Putamen (tissue), 1 donor: ENCODE data around the gene DHH.
A peak's percentile ranks its signal among the peaks of the same experiment; 100 is the strongest.
"Not testable (repeated sequence)": the region's sequence is repeated elsewhere in the genome, so short reads cannot be mapped to it uniquely, and the experiment has no call there.

Experiments used
- DNase-seq: peaks from one replicate; pipeline ENCODE4 v3.0.0-alpha.2; 2016; ENCODE audit warnings: low spot score

The DHH gene

DNA sequence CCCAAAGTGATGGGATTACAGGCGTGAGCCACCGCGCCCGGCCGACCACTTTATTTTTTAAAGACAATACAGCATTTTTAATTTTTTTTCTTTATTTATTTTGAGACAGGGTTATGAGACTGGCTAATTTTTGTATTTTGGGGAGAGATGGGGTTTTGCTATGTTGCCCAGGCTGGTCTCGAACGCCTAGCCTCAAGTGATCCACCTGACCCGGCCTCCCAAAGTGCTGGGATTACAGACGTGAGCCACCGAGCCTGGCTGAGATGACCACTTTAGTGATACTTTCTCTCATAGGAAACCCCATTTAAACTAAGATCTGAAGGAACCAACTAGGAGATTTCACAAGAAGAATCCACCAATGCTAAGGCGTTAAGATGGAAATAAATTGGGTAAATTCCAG, 23.6 kb downstream of the DHH start:
- DNase-seq = no peak

DNA sequence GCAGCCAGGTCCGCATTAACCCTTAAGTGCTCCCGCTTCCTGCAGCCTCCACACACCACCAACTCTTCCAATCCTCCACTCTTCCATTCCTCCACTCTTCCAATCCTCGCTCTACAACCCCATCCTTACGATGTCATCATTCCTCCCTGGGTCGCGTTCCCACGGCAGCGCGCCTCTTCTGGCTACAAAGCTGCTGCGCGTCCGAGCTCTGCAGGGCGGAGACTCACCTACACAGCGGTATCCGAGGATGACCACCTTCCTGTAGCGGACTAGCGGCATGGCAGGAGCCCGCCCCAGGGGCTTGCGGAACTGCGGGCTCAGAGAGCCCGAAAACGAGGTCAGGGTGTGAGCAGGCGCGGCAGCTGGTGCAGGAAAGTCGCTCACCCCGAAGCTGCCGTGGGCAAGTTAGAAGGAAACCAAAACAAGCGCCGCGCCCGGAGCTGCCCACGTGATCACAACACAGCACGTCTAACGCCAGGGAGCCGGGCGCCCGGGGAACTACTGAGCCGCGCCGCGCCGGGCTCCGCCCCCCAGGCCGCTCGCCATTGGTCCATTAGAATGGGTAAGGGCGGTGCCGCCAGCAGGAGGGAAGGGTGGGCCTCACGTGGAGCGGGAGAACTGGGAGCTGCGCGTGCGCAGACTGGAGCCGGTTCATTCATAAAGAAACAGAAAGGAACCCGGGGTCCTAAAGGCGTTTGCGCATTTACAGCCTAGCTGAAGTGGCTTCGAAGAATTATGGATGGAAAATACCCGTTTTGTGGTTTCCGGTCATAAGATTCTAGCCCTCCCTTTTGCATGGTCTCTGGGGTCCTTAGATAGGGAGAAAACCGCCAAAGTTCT, 24.9 kb downstream of the DHH start, which contains the start of gene RHEBL1:
Gene RHEBL1, minus strand, starts transcription at position 473 of the 840 bp plus-strand sequence. Its CDS starts 194 bp downstream, at position 279.
- DNase-seq = peak; percentile 96

- DNase-seq = no peak
Observed at GRCh38 chr12:49068879-49069506, 25.6 kb downstream of the DHH start.

DNA sequence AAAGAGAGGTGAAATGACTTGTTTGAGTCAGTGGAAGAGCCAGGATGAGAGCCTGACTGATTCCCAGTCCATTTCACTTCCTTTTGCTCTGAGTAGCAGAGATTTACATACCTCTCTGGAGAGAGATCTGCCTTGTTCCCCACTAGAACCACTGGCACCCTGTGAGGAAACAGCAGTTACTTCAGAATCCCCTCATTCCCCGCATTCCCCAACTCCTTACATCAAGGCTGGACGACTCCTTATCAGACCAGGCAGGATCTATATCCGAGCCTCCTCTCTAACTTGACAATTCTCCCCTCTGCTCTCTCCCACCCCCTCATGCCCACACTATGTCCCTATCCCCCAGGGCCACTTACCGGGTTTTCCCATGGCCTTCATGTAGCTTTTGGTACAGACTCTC, 28.5 kb downstream of the DHH start:
- no peak for DNase-seq

- no peak for DNase-seq
Observed at GRCh38 chr12:49064767-49065152, 29.8 kb downstream of the DHH start.

- not testable (repeated sequence) for DNase-seq
Observed at GRCh38 chr12:49061916-49062315, 32.7 kb downstream of the DHH start.

DNA sequence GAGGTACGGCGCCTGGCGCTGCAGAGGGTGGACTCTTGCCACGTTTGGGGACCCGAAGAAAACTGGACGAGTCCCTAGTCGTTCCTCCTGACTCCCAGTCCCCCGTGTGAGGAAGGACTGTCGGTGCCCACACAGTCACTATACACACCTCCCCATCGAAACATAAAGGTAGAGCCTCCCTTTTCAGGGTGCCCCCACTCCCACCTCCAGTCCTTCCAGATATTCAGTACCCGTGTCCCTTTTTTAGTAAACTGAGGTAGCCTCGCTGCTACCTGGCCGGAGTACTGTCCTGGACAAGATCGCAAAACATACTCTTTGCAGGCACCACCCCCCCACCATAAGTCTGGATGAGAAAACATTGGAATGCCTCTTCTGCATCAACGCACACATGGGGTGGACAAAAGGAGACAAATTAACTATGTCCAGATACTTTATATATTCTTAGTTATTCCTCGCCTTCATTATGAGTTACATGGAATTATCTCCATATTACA, 33.4 kb downstream of the DHH start:
- DNase-seq = no peak

DNA sequence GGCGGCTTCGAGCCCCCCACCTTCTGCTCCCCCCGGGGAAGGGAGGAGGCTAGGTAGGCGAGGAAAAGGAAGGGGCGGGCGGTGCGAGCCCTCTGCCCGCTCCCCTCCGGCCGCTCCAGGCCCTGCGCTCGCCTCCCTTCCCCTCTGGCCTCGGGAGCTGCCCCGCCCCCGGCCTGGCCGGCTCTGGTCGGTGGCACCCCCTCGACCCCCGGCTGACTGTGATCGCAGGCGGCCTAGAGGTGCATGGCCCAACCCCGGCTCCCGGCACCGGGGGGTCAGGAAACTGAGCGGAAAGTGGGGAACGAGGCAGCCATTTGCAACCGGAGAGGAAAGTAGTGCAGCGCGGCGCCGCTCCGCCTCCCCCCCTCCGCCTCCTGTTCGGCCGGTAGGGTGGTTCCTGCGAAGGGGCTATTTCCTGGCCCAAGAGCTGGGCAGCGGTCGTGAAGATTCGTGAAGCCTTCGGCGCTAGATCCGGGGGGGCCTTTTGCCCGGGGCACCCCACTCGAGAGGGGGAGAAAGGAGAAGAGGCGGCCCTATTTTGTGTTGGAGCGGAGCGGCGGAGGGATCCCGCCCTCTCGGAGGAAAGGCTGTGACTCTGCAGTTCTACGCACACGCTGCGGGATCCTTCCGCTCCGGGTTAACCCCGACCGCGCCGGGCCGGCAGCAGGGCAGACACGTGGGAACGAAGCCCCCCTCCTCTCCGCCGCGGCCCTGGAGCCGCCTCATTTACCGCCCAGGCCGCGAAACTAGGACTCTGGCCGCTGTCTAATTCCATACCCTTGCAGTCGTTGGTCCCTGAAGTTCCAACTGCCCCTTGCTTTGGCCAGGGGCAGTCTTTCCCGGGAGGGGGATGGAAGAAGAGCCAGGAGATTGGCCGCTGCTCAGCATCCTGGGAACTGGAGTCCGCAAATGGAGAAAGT, 34.1 kb downstream of the DHH start, which contains the start of gene KMT2D:
Gene KMT2D, minus strand, starts transcription at position 558 of the 920 bp plus-strand sequence. CDS start 5,470 bp downstream, outside the sequence.
- DNase-seq = peak; percentile 94

DNA sequence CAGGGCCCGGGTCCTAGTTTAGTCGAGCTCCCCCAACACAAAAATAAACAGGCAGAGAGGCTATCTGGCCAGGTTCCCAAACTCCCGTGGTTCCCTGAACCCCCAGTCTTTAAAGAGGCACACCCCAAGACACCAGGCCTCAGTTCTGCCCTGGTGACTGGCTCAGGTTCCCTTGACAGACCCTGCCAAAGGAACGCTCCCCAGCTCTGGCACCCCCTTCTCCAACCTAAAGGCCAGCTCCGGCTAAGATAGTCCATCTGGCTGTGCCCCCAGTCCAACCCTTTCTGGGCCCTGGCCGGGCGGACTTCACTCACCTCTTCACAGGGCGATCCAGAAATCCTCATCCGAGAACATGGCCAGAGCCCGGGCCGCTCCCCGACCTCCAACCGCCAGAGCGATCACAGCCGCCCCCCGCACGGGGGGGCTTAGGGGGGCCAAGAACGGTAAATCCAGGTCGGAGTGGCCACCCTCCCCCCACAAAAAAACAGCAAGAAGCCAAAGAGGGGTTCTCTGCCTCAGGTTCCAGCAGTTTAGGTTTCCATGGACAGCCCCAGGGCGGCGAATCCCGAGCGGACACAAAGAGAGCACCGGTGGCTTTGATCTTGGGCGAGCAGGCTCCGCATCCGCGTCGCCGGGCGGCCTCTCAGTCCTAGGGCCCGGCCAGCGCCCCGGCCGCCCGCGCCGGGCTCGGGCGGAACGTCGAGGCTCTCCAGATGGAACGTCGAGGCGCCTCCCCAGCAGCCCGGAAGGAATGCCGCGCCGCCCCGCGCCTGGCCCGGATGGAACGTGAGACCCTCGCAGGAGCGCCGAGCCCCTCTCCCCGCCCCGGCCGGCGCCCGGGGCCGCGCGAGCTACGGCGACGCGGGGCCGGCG, 35.1 kb downstream of the DHH start:
- DNase-seq = no peak

GRCh38 chr12:49059045-49059298, 35.6 kb downstream of the DHH start:
- DNase-seq = no peak

- DNase-seq = no peak
Observed at GRCh38 chr12:49058366-49059044, 36.1 kb downstream of the DHH start.

DNA sequence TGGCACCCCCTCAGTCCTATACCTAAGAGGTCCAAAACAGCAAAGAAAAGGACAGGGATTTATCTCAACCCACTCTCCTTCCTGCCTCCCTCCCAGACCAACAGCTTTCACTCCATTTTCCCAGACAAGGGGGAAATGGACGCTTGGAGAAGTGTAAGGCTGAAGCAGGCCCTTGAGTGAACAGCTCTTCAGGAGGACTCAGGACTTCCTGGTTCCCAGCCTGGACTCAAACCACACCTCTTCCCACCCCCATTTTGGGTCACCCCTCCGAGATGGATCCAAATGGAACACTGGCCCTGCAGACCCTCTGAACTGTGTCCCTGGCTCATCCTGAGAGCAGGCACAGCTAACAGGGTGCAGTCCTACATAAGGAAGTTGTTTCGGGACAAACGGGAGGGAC, 36.7 kb downstream of the DHH start:
- DNase-seq = no peak

GRCh38 chr12:49055978-49056754, 38.4 kb downstream of the DHH start:
- DNase-seq = peak; percentile 67

GRCh38 chr12:49055092-49055491, 39.5 kb downstream of the DHH start:
- DNase-seq = no peak

- DNase-seq = no peak
Observed at GRCh38 chr12:49054524-49054923, 40.1 kb downstream of the DHH start.

- DNase-seq = no peak
Observed at GRCh38 chr12:49054096-49054495, 40.5 kb downstream of the DHH start.

DNA sequence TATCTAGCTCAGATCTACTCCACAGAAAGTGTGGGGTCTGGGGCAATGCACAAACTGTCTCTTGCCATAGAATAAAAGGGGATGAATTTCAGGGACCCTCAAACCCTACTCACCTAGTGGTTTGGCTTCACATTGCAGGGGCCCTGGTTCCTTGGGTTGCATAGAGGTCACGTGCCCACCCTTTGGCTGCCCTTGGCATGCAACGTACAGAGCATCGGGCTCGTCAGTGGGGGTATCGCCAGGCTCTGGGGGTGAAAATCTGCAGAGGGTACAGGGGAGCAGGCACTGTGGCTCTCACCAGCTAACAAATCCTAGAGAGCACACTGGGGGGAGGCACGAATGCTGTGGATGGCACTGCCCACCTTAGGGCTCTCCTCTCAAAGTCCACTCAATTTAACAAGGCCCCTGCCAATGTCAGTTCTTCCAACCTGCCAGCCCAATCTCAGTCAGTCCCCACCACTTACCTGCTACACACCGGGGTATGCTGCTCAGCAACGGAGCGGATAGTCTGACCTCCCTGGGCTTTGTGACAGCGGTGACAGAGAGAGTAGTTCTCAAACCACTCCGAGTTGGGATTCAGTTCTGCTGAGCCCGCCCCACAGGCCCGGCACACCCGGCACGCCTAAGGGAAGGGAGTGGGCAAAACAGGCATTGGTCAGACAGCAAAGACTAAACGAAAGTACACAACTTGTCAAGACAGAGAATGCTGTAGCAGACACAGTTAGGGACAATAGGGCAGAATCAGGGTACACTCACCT, 42.0 kb downstream of the DHH start:
- DNase-seq = no peak

- no peak for DNase-seq
Observed at GRCh38 chr12:49051777-49052438, 42.7 kb downstream of the DHH start.

DNA sequence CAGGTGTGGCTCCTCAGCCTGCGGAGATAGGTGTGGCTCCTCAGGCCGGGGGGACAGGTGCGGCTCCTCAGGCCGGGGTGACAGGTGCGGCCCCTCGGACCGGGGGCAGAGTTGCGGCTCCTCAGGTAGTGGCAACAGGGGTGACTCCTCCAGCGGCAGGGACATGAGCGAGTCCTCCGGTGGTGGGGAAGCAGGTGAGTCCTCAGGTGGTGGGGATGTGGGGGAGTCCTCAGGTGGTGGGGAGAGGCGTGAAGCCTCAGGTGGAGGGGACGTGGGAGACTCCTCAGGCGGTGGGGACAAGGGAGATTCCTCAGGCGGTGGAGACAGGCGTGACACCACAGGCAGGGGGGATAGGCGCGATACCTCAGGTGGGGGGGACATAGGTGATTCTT, 43.2 kb downstream of the DHH start:
- DNase-seq = no peak
